C4-2B (cell line): ENCODE measurements around the gene ITGA11.

ENCODE experiments used
- ZFX ChIP-seq: fragments of 450-650 bp; IDR thresholded peaks from 2 replicates; pipeline ENCODE4 v1.6.1; 2017
- TF ChIP-seq, protein P1 (sequence below): fragments of 450-650 bp; conservative IDR thresholded peaks from 2 replicates; pipeline ENCODE4 v1.5.1; 2017; ENCODE audit warnings: mild to moderate bottlenecking

GRCh38 chr15:68315495-68316031 is 116.4 kb downstream of the ITGA11 start:
- TF ChIP-seq, protein P1, sequence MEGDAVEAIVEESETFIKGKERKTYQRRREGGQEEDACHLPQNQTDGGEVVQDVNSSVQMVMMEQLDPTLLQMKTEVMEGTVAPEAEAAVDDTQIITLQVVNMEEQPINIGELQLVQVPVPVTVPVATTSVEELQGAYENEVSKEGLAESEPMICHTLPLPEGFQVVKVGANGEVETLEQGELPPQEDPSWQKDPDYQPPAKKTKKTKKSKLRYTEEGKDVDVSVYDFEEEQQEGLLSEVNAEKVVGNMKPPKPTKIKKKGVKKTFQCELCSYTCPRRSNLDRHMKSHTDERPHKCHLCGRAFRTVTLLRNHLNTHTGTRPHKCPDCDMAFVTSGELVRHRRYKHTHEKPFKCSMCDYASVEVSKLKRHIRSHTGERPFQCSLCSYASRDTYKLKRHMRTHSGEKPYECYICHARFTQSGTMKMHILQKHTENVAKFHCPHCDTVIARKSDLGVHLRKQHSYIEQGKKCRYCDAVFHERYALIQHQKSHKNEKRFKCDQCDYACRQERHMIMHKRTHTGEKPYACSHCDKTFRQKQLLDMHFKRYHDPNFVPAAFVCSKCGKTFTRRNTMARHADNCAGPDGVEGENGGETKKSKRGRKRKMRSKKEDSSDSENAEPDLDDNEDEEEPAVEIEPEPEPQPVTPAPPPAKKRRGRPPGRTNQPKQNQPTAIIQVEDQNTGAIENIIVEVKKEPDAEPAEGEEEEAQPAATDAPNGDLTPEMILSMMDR, result no peak
- no peak for TF ChIP-seq ZFX
